GM21723 (cell line): ENCODE measurements around the gene CHD2.
A peak's percentile ranks its signal among the peaks of the same experiment; 100 is the strongest.

ENCODE experiments used
- ATAC-seq: cut with Tn5 transposase; IDR thresholded peaks from one replicate; pipeline ENCODE4 v1.9.1; 2021; ENCODE audit warnings: mild to moderate bottlenecking, moderate library complexity; ENCODE audit not compliant: unreplicated experiment

CHD2 gene

GRCh38 chr15:92954578-92954977, 54.5 kb downstream of the CHD2 start:
- ATAC-seq, result no peak

- ATAC-seq, result no peak
These were observed 55.6 kb downstream of the CHD2 start for GRCh38 chr15:92955706-92956105.

- no peak for ATAC-seq
These were observed 58.0 kb downstream of the CHD2 start for GRCh38 chr15:92958105-92958504.

GRCh38 chr15:92959219-92959618, 59.1 kb downstream of the CHD2 start:
- ATAC-seq, result no peak

- no peak for ATAC-seq
These were observed 61.0 kb downstream of the CHD2 start for GRCh38 chr15:92960996-92961681.

GRCh38 chr15:92962914-92963313, 62.8 kb downstream of the CHD2 start:
- ATAC-seq, result no peak

- no peak for ATAC-seq
These were observed 63.7 kb downstream of the CHD2 start for GRCh38 chr15:92963794-92964193.

GRCh38 chr15:92968926-92969651, 69.0 kb downstream of the CHD2 start:
- ATAC-seq, result no peak

- ATAC-seq, result no peak
These were observed 70.5 kb downstream of the CHD2 start for GRCh38 chr15:92970656-92971055.

- no peak for ATAC-seq
These were observed 71.0 kb downstream of the CHD2 start for GRCh38 chr15:92971081-92971480.

GRCh38 chr15:92971713-92972112, 71.6 kb downstream of the CHD2 start:
- ATAC-seq, result no peak

GRCh38 chr15:92974183-92974915, 74.2 kb downstream of the CHD2 start:
- no peak for ATAC-seq

GRCh38 chr15:92979011-92979701, 79.0 kb downstream of the CHD2 start:
- ATAC-seq, result no peak

GRCh38 chr15:92981333-92981732, 81.2 kb downstream of the CHD2 start:
- ATAC-seq, result no peak

- ATAC-seq, result no peak
These were observed 84.0 kb downstream of the CHD2 start for GRCh38 chr15:92984161-92984560.

GRCh38 chr15:92989470-92989869, 89.3 kb downstream of the CHD2 start:
- peak; percentile 68 for ATAC-seq

GRCh38 chr15:92990031-92990430, 89.9 kb downstream of the CHD2 start:
- no peak for ATAC-seq

- no peak for ATAC-seq
These were observed 92.6 kb downstream of the CHD2 start for GRCh38 chr15:92992720-92993119.

- no peak for ATAC-seq
These were observed 97.7 kb downstream of the CHD2 start for GRCh38 chr15:92997821-92998220.

GRCh38 chr15:93001156-93001555, 101.0 kb downstream of the CHD2 start:
- ATAC-seq, result no peak

GRCh38 chr15:93001881-93002280, 101.8 kb downstream of the CHD2 start:
- ATAC-seq, result no peak
